ENCODE data around the gene PCDHA8.

DNA sequence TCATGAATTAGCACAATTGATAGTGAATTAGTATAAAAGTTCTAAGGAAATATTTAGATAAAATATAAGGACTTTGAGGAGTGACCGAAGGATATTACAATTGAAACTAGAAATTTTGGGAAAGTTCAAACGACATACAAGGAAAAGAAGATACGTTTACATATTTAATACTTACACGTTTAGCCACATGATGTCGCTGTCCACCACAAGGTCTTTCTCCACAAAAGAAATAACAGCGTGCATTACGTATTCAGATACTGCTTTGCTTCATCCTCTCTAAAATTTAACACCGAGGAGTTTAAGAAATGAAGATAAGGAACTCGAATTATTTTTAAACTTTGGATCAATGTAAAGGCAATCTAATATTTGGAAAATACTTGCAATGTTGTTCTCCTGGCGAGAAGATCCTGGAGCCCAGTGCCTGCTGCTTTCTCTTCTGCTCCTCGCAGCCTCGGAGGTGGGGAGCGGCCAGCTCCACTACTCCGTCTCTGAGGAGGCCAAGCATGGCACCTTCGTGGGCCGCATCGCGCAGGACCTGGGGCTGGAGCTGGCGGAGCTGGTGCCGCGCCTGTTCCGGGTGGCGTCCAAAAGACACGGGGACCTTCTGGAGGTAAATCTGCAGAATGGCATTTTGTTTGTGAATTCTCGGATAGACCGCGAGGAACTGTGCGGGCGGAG, 40.0 kb upstream of the PCDHA8 start, which contains the start of gene PCDHA3:
- TF ChIP-seq TOX (CRISPR knock-in tag; IDR thresholded peaks at IDR 0.05; ENCODE audit: borderline replicate concordance) (no peak), OSR1 (CRISPR knock-in tag; IDR thresholded peaks at IDR 0.05) (no peak), ZNF8 (CRISPR knock-in tag; IDR thresholded peaks at IDR 0.05) (no peak), SNAI2 (CRISPR knock-in tag; IDR thresholded peaks at IDR 0.05) (no peak), ISL1 (CRISPR knock-in tag; IDR thresholded peaks at IDR 0.05) (no peak), ZNF565 (CRISPR knock-in tag; conservative IDR thresholded peaks at IDR 0.05; ENCODE audit: low read depth) (no peak), ARNTL (CRISPR knock-in tag; IDR thresholded peaks at IDR 0.05; ENCODE audit: borderline replicate concordance, low read depth) (no peak)
- TF ChIP-seq, protein P1, sequence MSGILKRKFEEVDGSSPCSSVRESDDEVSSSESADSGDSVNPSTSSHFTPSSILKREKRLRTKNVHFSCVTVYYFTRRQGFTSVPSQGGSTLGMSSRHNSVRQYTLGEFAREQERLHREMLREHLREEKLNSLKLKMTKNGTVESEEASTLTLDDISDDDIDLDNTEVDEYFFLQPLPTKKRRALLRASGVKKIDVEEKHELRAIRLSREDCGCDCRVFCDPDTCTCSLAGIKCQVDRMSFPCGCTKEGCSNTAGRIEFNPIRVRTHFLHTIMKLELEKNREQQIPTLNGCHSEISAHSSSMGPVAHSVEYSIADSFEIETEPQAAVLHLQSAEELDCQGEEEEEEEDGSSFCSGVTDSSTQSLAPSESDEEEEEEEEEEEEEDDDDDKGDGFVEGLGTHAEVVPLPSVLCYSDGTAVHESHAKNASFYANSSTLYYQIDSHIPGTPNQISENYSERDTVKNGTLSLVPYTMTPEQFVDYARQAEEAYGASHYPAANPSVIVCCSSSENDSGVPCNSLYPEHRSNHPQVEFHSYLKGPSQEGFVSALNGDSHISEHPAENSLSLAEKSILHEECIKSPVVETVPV (CRISPR knock-in tag; IDR thresholded peaks at IDR 0.05): no peak

Data from SK-N-SH treated with all-trans-retinoic acid at 6 μM for 48 hours (cell line).